HepG2 (cell line): ENCODE data around the gene ATG4B. TPM values are rescaled to one million over a fixed set of nuclear protein-coding genes. Genes with fewer than 3 reads are reported as not detected.
A peak's percentile ranks its signal among the peaks of the same experiment; 100 is the strongest.

ENCODE experiments used
- CHD2 ChIP-seq: IDR thresholded peaks from 2 replicates; pipeline ENCODE4 v1.6.1; 2011; ENCODE audit warnings: low read depth, low read length, improper control_type of control experiment
- NFKBIZ ChIP-seq: IDR thresholded peaks from 2 replicates; pipeline ENCODE4 v1.6.1; 2018; ENCODE audit warnings: missing genetic modification reagents, missing compliant biosample characterization
- ZBTB14 ChIP-seq: sonication (generic); formaldehyde crosslinking; IDR thresholded peaks from 2 replicates; pipeline ENCODE4 v1.4.0; 2020; ENCODE audit warnings: missing genetic modification reagents
- ZBTB4 ChIP-seq: sonication (generic); formaldehyde crosslinking; IDR thresholded peaks from 2 replicates; pipeline ENCODE4 v1.4.0; 2020; ENCODE audit warnings: missing genetic modification reagents, mild to moderate bottlenecking, borderline replicate concordance
- ZFY ChIP-seq: sonication (generic); formaldehyde crosslinking; IDR thresholded peaks from 2 replicates; pipeline ENCODE4 v1.4.0; 2020; ENCODE audit warnings: missing genetic modification reagents
- ZNF460 ChIP-seq: sonication (generic); formaldehyde crosslinking; IDR thresholded peaks from 2 replicates; pipeline ENCODE4 v1.5.1; 2020; ENCODE audit warnings: missing genetic modification reagents, mild to moderate bottlenecking, borderline replicate concordance
- ZNF496 ChIP-seq: sonication (generic); formaldehyde crosslinking; IDR thresholded peaks from 2 replicates; pipeline ENCODE4 v1.8.1; 2023; ENCODE audit warnings: mild to moderate bottlenecking, moderate library complexity, missing genetic modification reagents; ENCODE audit not compliant: insufficient replicate concordance
- ZNF510 ChIP-seq: sonication (generic); formaldehyde crosslinking; IDR thresholded peaks from 2 replicates; pipeline ENCODE4 v1.4.0; 2020; ENCODE audit warnings: low read depth, mild to moderate bottlenecking, missing genetic modification reagents
- ZNF607 ChIP-seq: sonication (generic); formaldehyde crosslinking; IDR thresholded peaks from 2 replicates; pipeline ENCODE4 v1.5.1; 2020; ENCODE audit warnings: missing genetic modification reagents, mild to moderate bottlenecking, borderline replicate concordance
- polyA plus RNA-seq, 8 experiments: library from polyadenylated mRNA; depleted of rRNA in 3 of 8; stranded (reverse) in 7 of 8; unstranded in 1 of 8; fragments of >200 nt; fragmentation: Illumina TruSeq in 4 of 8; extraction: Trizol in 4 of 8; gene quantifications; 2 replicates each; pipeline versions ENCODE4 v1.2.1 to v1.2.3, GENCODE V29; 2011 to 2016; ENCODE audit warnings: low read depth in 4 of 8, missing spikeins in 1 of 8, mixed read lengths in 1 of 8; ENCODE audit not compliant: insufficient read depth in 1 of 8
- total RNA-seq, 5 experiments: library from RNA; depleted of rRNA; stranded (reverse); fragments of >200 nt; fragmentation: Illumina TruSeq; extraction: Trizol; gene quantifications; 2 replicates each; pipeline ENCODE4 v1.2.3, GENCODE V29; 2016; ENCODE audit warnings: low read depth in 1 of 5
- TF ChIP-seq, protein P1 (sequence below): sonication (generic); formaldehyde crosslinking; IDR thresholded peaks from 2 replicates; pipeline ENCODE4 v1.5.1; 2020; ENCODE audit warnings: missing genetic modification reagents, mild to moderate bottlenecking, borderline replicate concordance
- TF ChIP-seq, protein P2 (sequence below): sonication (generic); formaldehyde crosslinking; IDR thresholded peaks from 2 replicates; pipeline ENCODE4 v1.4.0; 2020; ENCODE audit warnings: missing genetic modification reagents
- TF ChIP-seq, protein P3 (sequence below): IDR thresholded peaks from 2 replicates; pipeline ENCODE4 v1.6.1; 2016; ENCODE audit warnings: low read depth, control low read depth

The ATG4B gene
- total and polyA plus RNA-seq, 2 of the 13 experiments (the other 11 are each of a cell fraction or from before 2014, with no cell fraction given): 95.5 to 239 TPM

- TF ChIP-seq, protein P1, sequence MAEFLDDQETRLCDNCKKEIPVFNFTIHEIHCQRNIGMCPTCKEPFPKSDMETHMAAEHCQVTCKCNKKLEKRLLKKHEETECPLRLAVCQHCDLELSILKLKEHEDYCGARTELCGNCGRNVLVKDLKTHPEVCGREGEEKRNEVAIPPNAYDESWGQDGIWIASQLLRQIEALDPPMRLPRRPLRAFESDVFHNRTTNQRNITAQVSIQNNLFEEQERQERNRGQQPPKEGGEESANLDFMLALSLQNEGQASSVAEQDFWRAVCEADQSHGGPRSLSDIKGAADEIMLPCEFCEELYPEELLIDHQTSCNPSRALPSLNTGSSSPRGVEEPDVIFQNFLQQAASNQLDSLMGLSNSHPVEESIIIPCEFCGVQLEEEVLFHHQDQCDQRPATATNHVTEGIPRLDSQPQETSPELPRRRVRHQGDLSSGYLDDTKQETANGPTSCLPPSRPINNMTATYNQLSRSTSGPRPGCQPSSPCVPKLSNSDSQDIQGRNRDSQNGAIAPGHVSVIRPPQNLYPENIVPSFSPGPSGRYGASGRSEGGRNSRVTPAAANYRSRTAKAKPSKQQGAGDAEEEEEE (CRISPR knock-in tag): peak; percentile 71; the same call in 1 of the 2 replicates
- no peak for TF ChIP-seq ZBTB4
- TF ChIP-seq ZNF510 (CRISPR knock-in tag): no peak
- peak; percentile 68; the same call in 1 of the 2 replicates for TF ChIP-seq ZBTB14 (CRISPR knock-in tag)
- no peak for TF ChIP-seq ZNF496 (CRISPR knock-in tag)
- TF ChIP-seq CHD2: no peak
- TF ChIP-seq, protein P2, sequence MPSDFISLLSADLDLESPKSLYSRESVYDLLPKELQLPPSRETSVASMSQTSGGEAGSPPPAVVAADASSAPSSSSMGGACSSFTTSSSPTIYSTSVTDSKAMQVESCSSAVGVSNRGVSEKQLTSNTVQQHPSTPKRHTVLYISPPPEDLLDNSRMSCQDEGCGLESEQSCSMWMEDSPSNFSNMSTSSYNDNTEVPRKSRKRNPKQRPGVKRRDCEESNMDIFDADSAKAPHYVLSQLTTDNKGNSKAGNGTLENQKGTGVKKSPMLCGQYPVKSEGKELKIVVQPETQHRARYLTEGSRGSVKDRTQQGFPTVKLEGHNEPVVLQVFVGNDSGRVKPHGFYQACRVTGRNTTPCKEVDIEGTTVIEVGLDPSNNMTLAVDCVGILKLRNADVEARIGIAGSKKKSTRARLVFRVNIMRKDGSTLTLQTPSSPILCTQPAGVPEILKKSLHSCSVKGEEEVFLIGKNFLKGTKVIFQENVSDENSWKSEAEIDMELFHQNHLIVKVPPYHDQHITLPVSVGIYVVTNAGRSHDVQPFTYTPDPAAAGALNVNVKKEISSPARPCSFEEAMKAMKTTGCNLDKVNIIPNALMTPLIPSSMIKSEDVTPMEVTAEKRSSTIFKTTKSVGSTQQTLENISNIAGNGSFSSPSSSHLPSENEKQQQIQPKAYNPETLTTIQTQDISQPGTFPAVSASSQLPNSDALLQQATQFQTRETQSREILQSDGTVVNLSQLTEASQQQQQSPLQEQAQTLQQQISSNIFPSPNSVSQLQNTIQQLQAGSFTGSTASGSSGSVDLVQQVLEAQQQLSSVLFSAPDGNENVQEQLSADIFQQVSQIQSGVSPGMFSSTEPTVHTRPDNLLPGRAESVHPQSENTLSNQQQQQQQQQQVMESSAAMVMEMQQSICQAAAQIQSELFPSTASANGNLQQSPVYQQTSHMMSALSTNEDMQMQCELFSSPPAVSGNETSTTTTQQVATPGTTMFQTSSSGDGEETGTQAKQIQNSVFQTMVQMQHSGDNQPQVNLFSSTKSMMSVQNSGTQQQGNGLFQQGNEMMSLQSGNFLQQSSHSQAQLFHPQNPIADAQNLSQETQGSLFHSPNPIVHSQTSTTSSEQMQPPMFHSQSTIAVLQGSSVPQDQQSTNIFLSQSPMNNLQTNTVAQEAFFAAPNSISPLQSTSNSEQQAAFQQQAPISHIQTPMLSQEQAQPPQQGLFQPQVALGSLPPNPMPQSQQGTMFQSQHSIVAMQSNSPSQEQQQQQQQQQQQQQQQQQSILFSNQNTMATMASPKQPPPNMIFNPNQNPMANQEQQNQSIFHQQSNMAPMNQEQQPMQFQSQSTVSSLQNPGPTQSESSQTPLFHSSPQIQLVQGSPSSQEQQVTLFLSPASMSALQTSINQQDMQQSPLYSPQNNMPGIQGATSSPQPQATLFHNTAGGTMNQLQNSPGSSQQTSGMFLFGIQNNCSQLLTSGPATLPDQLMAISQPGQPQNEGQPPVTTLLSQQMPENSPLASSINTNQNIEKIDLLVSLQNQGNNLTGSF: no peak
- TF ChIP-seq, protein P3, sequence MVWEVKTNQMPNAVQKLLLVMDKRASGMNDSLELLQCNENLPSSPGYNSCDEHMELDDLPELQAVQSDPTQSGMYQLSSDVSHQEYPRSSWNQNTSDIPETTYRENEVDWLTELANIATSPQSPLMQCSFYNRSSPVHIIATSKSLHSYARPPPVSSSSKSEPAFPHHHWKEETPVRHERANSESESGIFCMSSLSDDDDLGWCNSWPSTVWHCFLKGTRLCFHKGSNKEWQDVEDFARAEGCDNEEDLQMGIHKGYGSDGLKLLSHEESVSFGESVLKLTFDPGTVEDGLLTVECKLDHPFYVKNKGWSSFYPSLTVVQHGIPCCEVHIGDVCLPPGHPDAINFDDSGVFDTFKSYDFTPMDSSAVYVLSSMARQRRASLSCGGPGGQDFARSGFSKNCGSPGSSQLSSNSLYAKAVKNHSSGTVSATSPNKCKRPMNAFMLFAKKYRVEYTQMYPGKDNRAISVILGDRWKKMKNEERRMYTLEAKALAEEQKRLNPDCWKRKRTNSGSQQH (CRISPR knock-in tag): no peak; the same call in none of the 2 replicates
- TF ChIP-seq ZNF460 (CRISPR knock-in tag): no peak
- TF ChIP-seq ZNF607 (CRISPR knock-in tag): peak; percentile 82
- peak; percentile 95 for TF ChIP-seq ZFY (CRISPR knock-in tag)
- no peak for TF ChIP-seq NFKBIZ (CRISPR knock-in tag)
Measured at GRCh38 chr2:241609859-241610793, 27.4 kb upstream of the ATG4B start (continued).
